Thyroid gland (tissue), 4 donors: ENCODE measurements around the gene AGPAT4.

Experiments
- POLR2A ChIP-seq, 2 donors: fragments of 450-650 bp; IDR thresholded peaks; one replicate each; pipeline ENCODE4 v1.6.1; 2017; ENCODE audit warnings: antibody characterized with exemption in 2 of 2, mild to moderate bottlenecking in 2 of 2, moderate library complexity in 1 of 2
- TF ChIP-seq, protein P1 (sequence below), 6 experiments: fragments of 200-600 bp in 3 of 6; fragments of 450-650 bp in 3 of 6; sonication (generic) in 3 of 6; IDR thresholded peaks; one replicate each; pipeline ENCODE4 v1.5.1; 2016 to 2019; ENCODE audit warnings: antibody characterized with exemption in 6 of 6, mild to moderate bottlenecking in 2 of 6, inconsistent platforms in 1 of 6, moderate library complexity in 1 of 6

DNA sequence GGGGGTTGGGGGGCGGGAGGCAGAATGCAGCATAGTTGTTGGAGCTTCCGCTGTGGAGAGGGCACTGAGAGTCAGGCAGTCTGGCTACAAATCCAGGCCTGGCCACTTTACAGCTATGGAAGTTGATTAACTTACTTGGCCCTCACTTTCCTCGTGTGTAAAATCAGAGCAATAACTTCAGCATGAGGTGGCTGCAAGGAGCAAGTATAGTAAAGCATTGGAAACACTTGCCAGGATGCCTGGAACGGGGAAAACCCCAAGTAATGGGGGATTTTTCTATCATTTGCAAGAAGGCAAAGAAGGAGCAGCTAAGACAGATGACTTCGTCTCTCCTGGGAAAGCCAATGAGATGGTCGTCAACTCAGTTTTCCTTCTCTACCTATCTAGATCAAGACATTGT, 35.8 kb downstream of the AGPAT4 start:
- TF ChIP-seq, protein P1, sequence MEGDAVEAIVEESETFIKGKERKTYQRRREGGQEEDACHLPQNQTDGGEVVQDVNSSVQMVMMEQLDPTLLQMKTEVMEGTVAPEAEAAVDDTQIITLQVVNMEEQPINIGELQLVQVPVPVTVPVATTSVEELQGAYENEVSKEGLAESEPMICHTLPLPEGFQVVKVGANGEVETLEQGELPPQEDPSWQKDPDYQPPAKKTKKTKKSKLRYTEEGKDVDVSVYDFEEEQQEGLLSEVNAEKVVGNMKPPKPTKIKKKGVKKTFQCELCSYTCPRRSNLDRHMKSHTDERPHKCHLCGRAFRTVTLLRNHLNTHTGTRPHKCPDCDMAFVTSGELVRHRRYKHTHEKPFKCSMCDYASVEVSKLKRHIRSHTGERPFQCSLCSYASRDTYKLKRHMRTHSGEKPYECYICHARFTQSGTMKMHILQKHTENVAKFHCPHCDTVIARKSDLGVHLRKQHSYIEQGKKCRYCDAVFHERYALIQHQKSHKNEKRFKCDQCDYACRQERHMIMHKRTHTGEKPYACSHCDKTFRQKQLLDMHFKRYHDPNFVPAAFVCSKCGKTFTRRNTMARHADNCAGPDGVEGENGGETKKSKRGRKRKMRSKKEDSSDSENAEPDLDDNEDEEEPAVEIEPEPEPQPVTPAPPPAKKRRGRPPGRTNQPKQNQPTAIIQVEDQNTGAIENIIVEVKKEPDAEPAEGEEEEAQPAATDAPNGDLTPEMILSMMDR (IDR thresholded peaks at IDR 0.05): no peak
- no peak for TF ChIP-seq POLR2A (IDR thresholded peaks at IDR 0.05)
